ENCODE data around the gene HBA1. TPM values are rescaled to one million over a fixed set of nuclear protein-coding genes. Genes with fewer than 3 reads are reported as not detected.
A peak's percentile ranks its signal among the peaks of the same experiment; 100 is the strongest.
"Not testable (repeated sequence)": the region's sequence is repeated elsewhere in the genome, so short reads cannot be mapped to it uniquely, and the experiment has no call there.

The HBA1 gene
- total RNA-seq, 1 donor from 2014 or later, result 110 TPM

GRCh38 chr16:187330-187729, 10.8 kb downstream of the HBA1 start:
- no peak for DNase-seq
- ATAC-seq (ENCODE audit: poor library complexity), result no peak
- intact Hi-C loops (cut with DNase I), result no loop called here

GRCh38 chr16:188674-189073, 12.2 kb downstream of the HBA1 start:
- ATAC-seq (ENCODE audit: poor library complexity) (no peak), DNase-seq (no peak)
- intact Hi-C loops (cut with DNase I), result no loop called here

GRCh38 chr16:189604-190186, 13.2 kb downstream of the HBA1 start:
- intact Hi-C loops (cut with DNase I), result no loop called here
- ATAC-seq (ENCODE audit: poor library complexity), result no peak
- DNase-seq, result no peak

- intact Hi-C loops (cut with DNase I), result no loop called here
- ATAC-seq (ENCODE audit: poor library complexity), result no peak
- DNase-seq, result no peak
These were observed 15.4 kb downstream of the HBA1 start for GRCh38 chr16:191831-192230.

GRCh38 chr16:192686-193085, 16.2 kb downstream of the HBA1 start:
- intact Hi-C loops (cut with DNase I), result no loop called here
- ATAC-seq (ENCODE audit: poor library complexity) (no peak), DNase-seq (no peak)

- intact Hi-C loops (cut with DNase I), result no loop called here
- DNase-seq, result no peak
- no peak for ATAC-seq (ENCODE audit: poor library complexity)
These were observed 17.0 kb downstream of the HBA1 start for GRCh38 chr16:193441-193840.

GRCh38 chr16:194516-194915, 18.0 kb downstream of the HBA1 start:
- DNase-seq, result no peak
- no peak for ATAC-seq (ENCODE audit: poor library complexity)

GRCh38 chr16:200388-200787, 23.9 kb downstream of the HBA1 start:
- no peak for DNase-seq
- ATAC-seq (ENCODE audit: poor library complexity), result no peak
- intact Hi-C loops (cut with DNase I), result no loop called here

More at GRCh38 chr16:194516-194915, 18.0 kb downstream of the HBA1 start:
- intact Hi-C loops (cut with DNase I), result no loop called here

GRCh38 chr16:203246-203645, 26.8 kb downstream of the HBA1 start:
- no peak for ATAC-seq (ENCODE audit: poor library complexity)
- intact Hi-C loops (cut with DNase I), result no loop called here
- DNase-seq, result no peak

- ATAC-seq (ENCODE audit: poor library complexity); intact Hi-C loops (cut with DNase I); DNase-seq: not testable (repeated sequence)
These were observed 27.6 kb downstream of the HBA1 start for GRCh38 chr16:204046-204445.

- intact Hi-C loops (cut with DNase I); DNase-seq; ATAC-seq (ENCODE audit: poor library complexity): not testable (repeated sequence)
These were observed 32.9 kb downstream of the HBA1 start for GRCh38 chr16:209359-209758.

GRCh38 chr16:211631-212180, 35.2 kb downstream of the HBA1 start:
- ATAC-seq (ENCODE audit: poor library complexity), result peak; percentile 13
- intact Hi-C loops (cut with DNase I); DNase-seq: not testable (repeated sequence)

- DNase-seq (no peak), ATAC-seq (ENCODE audit: poor library complexity) (peak; percentile 30)
- intact Hi-C loops (cut with DNase I), result no loop called here
These were observed 36.5 kb downstream of the HBA1 start for GRCh38 chr16:212999-213398.

GRCh38 chr16:220021-220420, 43.5 kb downstream of the HBA1 start:
- DNase-seq, result no peak
- intact Hi-C loops (cut with DNase I), result no loop called here
- ATAC-seq (ENCODE audit: poor library complexity), result no peak

Other genes with a start within 250 kb of the HBA1 start
- gene POLR3K, start 123.1 kb upstream of the HBA1 start, total RNA-seq, result 11.1 TPM
- gene SNRNP25, start 122.9 kb upstream of the HBA1 start, total RNA-seq, result 79.9 TPM
- 16.6 TPM for gene RHBDF1, start 104.0 kb upstream of the HBA1 start, total RNA-seq
- 31.6 TPM for gene MPG, start 98.5 kb upstream of the HBA1 start, total RNA-seq
- gene NPRL3, start 38.0 kb upstream of the HBA1 start, total RNA-seq, result 19.2 TPM
- not detected for gene HBZ, start 24.0 kb upstream of the HBA1 start, total RNA-seq
- gene HBM, start 10.7 kb upstream of the HBA1 start, total RNA-seq, result not detected
- gene HBA2, start 3.8 kb upstream of the HBA1 start, total RNA-seq, result 64.7 TPM
- gene HBQ1, start 3.8 kb downstream of the HBA1 start, total RNA-seq, result not detected
- gene LUC7L, start 52.8 kb downstream of the HBA1 start, total RNA-seq, result 25.0 TPM
- 135 TPM for gene FAM234A, start 58.1 kb downstream of the HBA1 start, total RNA-seq
- 12.5 TPM for gene RGS11, start 99.3 kb downstream of the HBA1 start, total RNA-seq
- gene ARHGDIG, start 103.9 kb downstream of the HBA1 start, total RNA-seq, result 9.3 TPM
- 1.8 TPM for gene PDIA2, start 106.5 kb downstream of the HBA1 start, total RNA-seq
- gene AXIN1, start 176.0 kb downstream of the HBA1 start, total RNA-seq, result 14.0 TPM
- 79.6 TPM for gene MRPL28, start 193.9 kb downstream of the HBA1 start, total RNA-seq
- 28.1 TPM for gene PGAP6, start 205.3 kb downstream of the HBA1 start, total RNA-seq
- 81.6 TPM for gene NME4, start 220.5 kb downstream of the HBA1 start, total RNA-seq
- 9.1 TPM for gene DECR2, start 225.2 kb downstream of the HBA1 start, total RNA-seq
- 25.4 TPM for gene RAB11FIP3, start 249.0 kb downstream of the HBA1 start, total RNA-seq

All from Right ventricle myocardium superior (tissue), 1 donor.